Epithelial cell of esophagus (primary cell): Measurements from ENCODE around the gene CELSR2.
"Not testable (repeated sequence)": the region's sequence is repeated elsewhere in the genome, so short reads cannot be mapped to it uniquely, and the experiment has no call there.

Experiments
- DNase-seq: peaks from one replicate; pipeline ENCODE4 v3.0.0; 2010; ENCODE audit warnings: low read depth
- H3K4me3 ChIP-seq: 2 replicates; pipeline ENCODE4 v1.5.1; 2011; ENCODE audit warnings: mild to moderate bottlenecking, low read length, control low read depth
- TF ChIP-seq, protein P1 (sequence below): IDR thresholded peaks from 2 replicates; pipeline ENCODE4 v1.5.1; 2011; ENCODE audit warnings: low read depth, mild to moderate bottlenecking, low read length, control low read depth, inconsistent platforms; ENCODE audit not compliant: insufficient read depth; ENCODE audit errors: missing control alignments

Gene CELSR2

GRCh38 chr1:109301874-109302273 is 52.5 kb downstream of the CELSR2 start:
- H3K4me3 ChIP-seq = no peak overlapping the region
- DNase-seq = no peak
- TF ChIP-seq, protein P1, sequence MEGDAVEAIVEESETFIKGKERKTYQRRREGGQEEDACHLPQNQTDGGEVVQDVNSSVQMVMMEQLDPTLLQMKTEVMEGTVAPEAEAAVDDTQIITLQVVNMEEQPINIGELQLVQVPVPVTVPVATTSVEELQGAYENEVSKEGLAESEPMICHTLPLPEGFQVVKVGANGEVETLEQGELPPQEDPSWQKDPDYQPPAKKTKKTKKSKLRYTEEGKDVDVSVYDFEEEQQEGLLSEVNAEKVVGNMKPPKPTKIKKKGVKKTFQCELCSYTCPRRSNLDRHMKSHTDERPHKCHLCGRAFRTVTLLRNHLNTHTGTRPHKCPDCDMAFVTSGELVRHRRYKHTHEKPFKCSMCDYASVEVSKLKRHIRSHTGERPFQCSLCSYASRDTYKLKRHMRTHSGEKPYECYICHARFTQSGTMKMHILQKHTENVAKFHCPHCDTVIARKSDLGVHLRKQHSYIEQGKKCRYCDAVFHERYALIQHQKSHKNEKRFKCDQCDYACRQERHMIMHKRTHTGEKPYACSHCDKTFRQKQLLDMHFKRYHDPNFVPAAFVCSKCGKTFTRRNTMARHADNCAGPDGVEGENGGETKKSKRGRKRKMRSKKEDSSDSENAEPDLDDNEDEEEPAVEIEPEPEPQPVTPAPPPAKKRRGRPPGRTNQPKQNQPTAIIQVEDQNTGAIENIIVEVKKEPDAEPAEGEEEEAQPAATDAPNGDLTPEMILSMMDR = no peak

DNA sequence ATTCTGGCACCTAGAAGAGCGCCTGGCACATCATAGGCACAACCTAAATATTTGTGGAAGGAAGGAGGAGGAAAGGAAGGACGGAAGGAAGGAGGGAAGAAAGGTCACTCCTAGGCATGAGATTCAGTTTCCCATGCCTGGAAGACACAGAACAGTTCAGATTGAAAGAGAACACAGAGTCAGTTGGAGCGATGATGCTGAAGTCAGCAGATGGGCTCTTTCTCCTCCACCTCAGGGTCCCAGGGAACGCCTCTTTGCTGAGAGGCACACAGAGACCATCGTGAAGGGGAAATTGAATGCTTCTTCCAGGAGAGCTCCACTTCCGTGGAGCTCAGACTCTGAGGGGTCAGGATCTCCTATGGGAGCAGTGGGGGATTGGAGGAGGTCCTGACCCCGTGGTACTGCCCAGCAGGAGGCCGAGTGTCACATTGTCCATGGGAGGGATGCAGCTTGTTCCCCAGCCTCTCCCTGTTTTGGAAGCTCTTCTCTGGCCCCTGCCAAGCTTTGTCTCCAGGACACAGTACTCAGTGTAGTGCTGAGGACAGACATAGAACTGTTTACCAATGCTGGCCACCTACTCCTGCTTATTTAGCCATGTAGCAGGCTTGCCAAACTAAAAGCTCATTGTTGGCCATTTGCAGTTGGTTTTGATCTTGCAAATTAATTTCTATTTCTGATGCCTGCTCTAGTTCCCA is 55.0 kb downstream of the CELSR2 start:
- TF ChIP-seq, protein P1 = no peak
- DNase-seq = no peak
- no peak overlapping the region for H3K4me3 ChIP-seq

- not testable (repeated sequence) for DNase-seq, H3K4me3 ChIP-seq
Measured at GRCh38 chr1:109305991-109306390, 56.7 kb downstream of the CELSR2 start.

DNA sequence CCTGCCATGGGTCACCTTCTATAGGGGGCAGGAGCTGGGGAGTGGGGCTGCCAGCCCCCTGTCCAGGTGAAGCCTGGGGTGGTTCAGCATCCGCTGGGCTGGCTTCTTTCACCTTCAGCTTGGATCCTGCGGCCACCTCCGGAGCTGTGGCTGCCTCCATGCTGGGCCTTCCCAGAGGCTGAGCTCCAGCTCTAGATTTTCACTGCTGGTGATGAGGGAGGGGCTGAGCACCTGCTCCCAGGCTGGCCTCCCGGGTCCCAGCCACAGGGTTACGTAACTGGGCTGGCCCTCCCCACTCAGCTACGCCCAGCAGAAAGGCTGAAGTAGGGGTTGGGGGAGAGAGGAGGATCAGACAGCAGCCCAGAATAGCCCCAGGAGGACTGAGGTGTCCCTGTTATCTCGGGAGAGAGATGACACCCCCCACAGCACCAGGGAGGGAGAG is 57.5 kb downstream of the CELSR2 start, which contains the start of gene MYBPHL:
MYBPHL (minus strand) TSS at position 180 of the 442 bp plus-strand sequence; CDS start at position 160, 20 bp downstream.
- TF ChIP-seq, protein P1 = no peak
- no peak for DNase-seq
- no peak within 1 kb of the TSS for H3K4me3 ChIP-seq

- TF ChIP-seq, protein P1 = no peak
Measured at GRCh38 chr1:109307274-109308021, 58.1 kb downstream of the CELSR2 start.

GRCh38 chr1:109309347-109309746 is 60.0 kb downstream of the CELSR2 start:
- H3K4me3 ChIP-seq = no peak overlapping the region
- DNase-seq = no peak
- TF ChIP-seq, protein P1 = no peak

More at GRCh38 chr1:109307274-109308021, 58.1 kb downstream of the CELSR2 start:
- DNase-seq = no peak
- H3K4me3 ChIP-seq = no peak overlapping the region

DNA sequence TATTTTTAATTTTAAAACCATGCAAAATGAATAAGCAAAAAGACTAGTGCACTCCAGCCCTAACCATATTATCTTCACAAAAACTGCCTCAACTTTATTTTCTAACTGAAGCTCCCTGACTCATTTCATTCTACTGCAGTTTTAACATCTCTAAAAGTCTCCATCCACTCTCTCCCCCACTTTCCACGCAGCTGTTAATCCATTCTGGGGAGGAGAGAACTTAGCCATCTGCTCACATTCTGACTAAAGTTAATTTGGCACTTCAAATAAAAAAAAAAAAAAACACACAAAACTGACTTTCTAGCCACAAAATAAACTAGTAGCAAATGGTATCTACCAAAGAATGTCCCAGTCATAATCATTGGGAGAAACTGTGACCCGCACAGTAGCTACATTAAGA is 62.9 kb downstream of the CELSR2 start:
- no peak for DNase-seq
- TF ChIP-seq, protein P1 = no peak
- no peak overlapping the region for H3K4me3 ChIP-seq
